Measurements from ENCODE around the gene TMEM243. TPM values are rescaled to one million over a fixed set of nuclear protein-coding genes. Genes with fewer than 3 reads are reported as not detected.

The TMEM243 gene
- total RNA-seq, 6 donors from 2014 or later = 75.9 to 178 (median 99.1) TPM

GRCh38 chr7:87213252-87213651, 6.3 kb downstream of the TMEM243 start:
- H3K27me3 ChIP-seq = no peaks in the 10 kb centered on the region
- DNase-seq = no peak
- peak overlapping the region in 2 of 4 donors; percentile 31 to 41 for H3K27ac ChIP-seq
- peaks cover 60 to 72% (median 64%) of the 10 kb centered on the region in 4 donors for H3K4me1 ChIP-seq
- WGBS, 2 donors = 57 to 71% methylated on average over 1 of the region's 1 CpG
- H3K9me3 ChIP-seq = no peaks in the 10 kb centered on the region
- H3K36me3 ChIP-seq = peaks cover 0 to 5% (median 1%) of the 10 kb centered on the region in 4 donors
- ATAC-seq (ENCODE audit: low FRiP score in 2 of 2) = no peak
- TF ChIP-seq, protein P1, sequence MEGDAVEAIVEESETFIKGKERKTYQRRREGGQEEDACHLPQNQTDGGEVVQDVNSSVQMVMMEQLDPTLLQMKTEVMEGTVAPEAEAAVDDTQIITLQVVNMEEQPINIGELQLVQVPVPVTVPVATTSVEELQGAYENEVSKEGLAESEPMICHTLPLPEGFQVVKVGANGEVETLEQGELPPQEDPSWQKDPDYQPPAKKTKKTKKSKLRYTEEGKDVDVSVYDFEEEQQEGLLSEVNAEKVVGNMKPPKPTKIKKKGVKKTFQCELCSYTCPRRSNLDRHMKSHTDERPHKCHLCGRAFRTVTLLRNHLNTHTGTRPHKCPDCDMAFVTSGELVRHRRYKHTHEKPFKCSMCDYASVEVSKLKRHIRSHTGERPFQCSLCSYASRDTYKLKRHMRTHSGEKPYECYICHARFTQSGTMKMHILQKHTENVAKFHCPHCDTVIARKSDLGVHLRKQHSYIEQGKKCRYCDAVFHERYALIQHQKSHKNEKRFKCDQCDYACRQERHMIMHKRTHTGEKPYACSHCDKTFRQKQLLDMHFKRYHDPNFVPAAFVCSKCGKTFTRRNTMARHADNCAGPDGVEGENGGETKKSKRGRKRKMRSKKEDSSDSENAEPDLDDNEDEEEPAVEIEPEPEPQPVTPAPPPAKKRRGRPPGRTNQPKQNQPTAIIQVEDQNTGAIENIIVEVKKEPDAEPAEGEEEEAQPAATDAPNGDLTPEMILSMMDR (IDR thresholded peaks at IDR 0.05) = no peak
- TF ChIP-seq POLR2AphosphoS5 (IDR thresholded peaks at IDR 0.05) (no peak), EP300 (IDR thresholded peaks at IDR 0.05) (no peak), POLR2A (IDR thresholded peaks at IDR 0.05) (no peak)
- peak overlapping the region in 1 of 4 donors; percentile 0 for H3K4me3 ChIP-seq

GRCh38 chr7:87212498-87212897, 7.0 kb downstream of the TMEM243 start:
- TF ChIP-seq, protein P1 (IDR thresholded peaks at IDR 0.05) = no peak
- TF ChIP-seq EP300 (IDR thresholded peaks at IDR 0.05) (no peak), POLR2A (IDR thresholded peaks at IDR 0.05) (no peak), POLR2AphosphoS5 (IDR thresholded peaks at IDR 0.05) (no peak)
- peak overlapping the region in 1 of 4 donors; percentile 0 for H3K4me3 ChIP-seq
- H3K27me3 ChIP-seq = no peaks in the 10 kb centered on the region
- peaks cover 0 to 5% (median 1%) of the 10 kb centered on the region in 4 donors for H3K36me3 ChIP-seq
- H3K4me1 ChIP-seq = peaks cover 52 to 72% (median 56%) of the 10 kb centered on the region in 4 donors
- peak overlapping the region in 2 of 4 donors; percentile 31 to 41 for H3K27ac ChIP-seq
- ATAC-seq (ENCODE audit: low FRiP score in 2 of 2) = no peak
- H3K9me3 ChIP-seq = no peaks in the 10 kb centered on the region
- 31 to 48% methylated on average over 1 of the region's 1 CpG for WGBS, 2 donors
- no peak for DNase-seq

GRCh38 chr7:87210506-87210905, 9.0 kb downstream of the TMEM243 start:
- TF ChIP-seq, protein P1 (IDR thresholded peaks at IDR 0.05) = no peak
- TF ChIP-seq POLR2A (IDR thresholded peaks at IDR 0.05) (no peak), POLR2AphosphoS5 (IDR thresholded peaks at IDR 0.05) (no peak), EP300 (IDR thresholded peaks at IDR 0.05) (no peak)
- no peak for DNase-seq
- Histone ChIP-seq H3K27me3 (no peaks in the 10 kb centered on the region), H3K4me3 (no peak overlapping the region), H3K36me3 (peaks cover 0 to 5% (median 1%) of the 10 kb centered on the region in 4 donors), H3K9me3 (peaks cover 1 to 8% (median 6%) of the 10 kb centered on the region in 4 donors), H3K27ac (peak overlapping the region in 1 of 4 donors; percentile 21), H3K4me1 (peaks cover 37 to 53% (median 46%) of the 10 kb centered on the region in 4 donors)
- WGBS, 2 donors = 79% methylated on average over 3 of the region's 3 CpGs; no CpG with 5 or more reads in 1 of the 2 donors
- no peak for ATAC-seq (ENCODE audit: low FRiP score in 2 of 2)

DNA sequence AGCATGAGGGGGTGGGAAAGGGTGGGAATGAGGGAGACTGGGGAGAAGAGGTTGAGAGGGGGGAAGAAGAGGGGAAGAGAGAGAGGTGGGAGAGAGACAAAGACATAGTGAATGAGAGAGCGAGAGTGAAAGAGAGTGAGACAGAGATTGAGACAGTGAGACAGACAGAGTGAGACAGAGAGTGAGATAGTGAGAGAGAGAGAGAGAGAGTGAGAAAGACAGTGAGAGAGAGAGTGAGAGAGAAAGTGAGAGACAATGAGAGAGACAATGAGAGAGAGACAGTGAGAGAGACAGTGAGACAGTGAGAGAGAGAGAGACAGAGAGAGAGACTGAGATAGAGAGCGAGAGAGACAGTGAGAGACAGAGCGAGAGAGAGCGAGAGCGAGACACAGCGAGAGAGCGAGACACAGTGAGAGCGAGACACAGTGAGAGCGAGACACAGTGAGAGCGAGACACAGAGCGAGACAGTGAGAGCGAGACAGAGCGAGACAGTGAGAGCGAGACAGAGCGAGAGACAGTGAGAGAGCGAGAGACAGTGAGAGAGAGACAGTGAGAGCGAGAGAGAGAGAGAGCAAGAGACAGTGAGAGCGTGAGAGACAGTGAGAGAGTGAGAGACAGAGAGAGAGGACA, 10.1 kb downstream of the TMEM243 start:
- peaks cover 33 to 44% (median 38%) of the 10 kb centered on the region in 4 donors for H3K4me1 ChIP-seq
- peaks cover 0 to 5% (median 1%) of the 10 kb centered on the region in 4 donors for H3K36me3 ChIP-seq
- no peak overlapping the region for H3K27ac ChIP-seq
- 90 to 94% methylated on average over 17 of the region's 18 CpGs for WGBS, 2 donors
- no peak for DNase-seq
- ATAC-seq (ENCODE audit: low FRiP score in 2 of 2) = no peak
- no peak overlapping the region for H3K4me3 ChIP-seq
- TF ChIP-seq, protein P1 (IDR thresholded peaks at IDR 0.05) = no peak
- TF ChIP-seq EP300 (IDR thresholded peaks at IDR 0.05) = no peak
- no peak for TF ChIP-seq POLR2A (IDR thresholded peaks at IDR 0.05)
- TF ChIP-seq POLR2AphosphoS5 (IDR thresholded peaks at IDR 0.05) = no peak
- H3K27me3 ChIP-seq = no peaks in the 10 kb centered on the region
- H3K9me3 ChIP-seq = peaks cover 8 to 18% (median 16%) of the 10 kb centered on the region in 4 donors

All from upper lobe of left lung (tissue), 6 donors.